ENCODE results near the gene SUMO3. TPM values are rescaled to one million over a fixed set of nuclear protein-coding genes. Genes with fewer than 3 reads are reported as not detected.

The SUMO3 gene
- 10 to 100 TPM; 66.8 to 80.7 TPM for total RNA-seq
- polyA plus RNA-seq (ENCODE audit: insufficient read length in 2 of 2), result 100 to 1,000 TPM; 144 to 159 TPM
- long read RNA-seq, donor 1, transcript SUMO3-201 (4 exons, 1,807 nt), result major isoform, 88 of 95 reads
- long read RNA-seq, donor 1, partial matches to known transcripts, result 6 of 95 reads
- long read RNA-seq, donor 1, other reads (novel, unspliced or antisense), result 0 of 95 reads
- long read RNA-seq, donor 2, transcript SUMO3-201 (4 exons, 1,807 nt), result major isoform, 33 of 35 reads
- long read RNA-seq, donor 2, partial matches to known transcripts, result 0 of 35 reads
- long read RNA-seq, donor 2, other reads (novel, unspliced or antisense), result 0 of 35 reads
- long read RNA-seq, donor 3, transcript SUMO3-201 (4 exons, 1,807 nt), result major isoform, 49 of 49 reads
- long read RNA-seq, donor 3, partial matches to known transcripts, result 0 of 49 reads
- long read RNA-seq, donor 3, other reads (novel, unspliced or antisense), result 0 of 49 reads
- long read RNA-seq, donor 4, transcript SUMO3-201 (4 exons, 1,807 nt), result major isoform, 77 of 79 reads
- long read RNA-seq, donor 4, partial matches to known transcripts, result 0 of 79 reads
- long read RNA-seq, donor 4, other reads (novel, unspliced or antisense), result 0 of 79 reads

GRCh38 chr21:44817914-44818639 lies at the start of gene SUMO3:
TSS of gene SUMO3 (minus strand) at chr21:44818062. CDS start at chr21:44817968, 94 bp downstream.
- Histone ChIP-seq H3K27me3 (ENCODE audit: control insufficient read depth, insufficient read depth, low read length) (no peaks in the 10 kb centered on the region), H3K4me1 (ENCODE audit: control insufficient read depth, insufficient read depth, low read length) (peaks cover 29% of the 10 kb centered on the region), H3K4me3 (ENCODE audit: low read depth, low read length) (peak within 1 kb of the TSS; percentile 58), H3K27ac (ENCODE audit: low read depth, low read length) (no peak within 1 kb of the TSS), H3K9me3 (ENCODE audit: control insufficient read depth, insufficient read depth, low read length) (peaks cover 6% of the 10 kb centered on the region), H3K36me3 (ENCODE audit: control insufficient read depth, insufficient read depth, low read length) (peaks cover 17% of the 10 kb centered on the region)
- peak in 5 of 6 donors; percentile 53 to 95 (median 70) for DNase-seq (ENCODE audit: low read depth in 4 of 6, low spot score in 6 of 6)
- under 1% methylated on average over 108 of the region's 108 CpGs for WGBS (ENCODE audit: insufficient coverage)

GRCh38 chr21:44867464-44867863 lies 49.6 kb upstream of the SUMO3 start:
- no peak overlapping the region for H3K4me3 ChIP-seq (ENCODE audit: low read depth, low read length)
- H3K36me3 ChIP-seq (ENCODE audit: control insufficient read depth, insufficient read depth, low read length), result peaks cover 33% of the 10 kb centered on the region
- peaks cover 50% of the 10 kb centered on the region for H3K4me1 ChIP-seq (ENCODE audit: control insufficient read depth, insufficient read depth, low read length)
- DNase-seq (ENCODE audit: low read depth in 4 of 6, low spot score in 6 of 6), result no peak
- H3K27me3 ChIP-seq (ENCODE audit: control insufficient read depth, insufficient read depth, low read length), result no peaks in the 10 kb centered on the region
- H3K27ac ChIP-seq (ENCODE audit: low read depth, low read length), result no peak overlapping the region
- H3K9me3 ChIP-seq (ENCODE audit: control insufficient read depth, insufficient read depth, low read length), result no peaks in the 10 kb centered on the region
- WGBS (ENCODE audit: insufficient coverage), result 87% methylated on average over 8 of the region's 15 CpGs

DNA sequence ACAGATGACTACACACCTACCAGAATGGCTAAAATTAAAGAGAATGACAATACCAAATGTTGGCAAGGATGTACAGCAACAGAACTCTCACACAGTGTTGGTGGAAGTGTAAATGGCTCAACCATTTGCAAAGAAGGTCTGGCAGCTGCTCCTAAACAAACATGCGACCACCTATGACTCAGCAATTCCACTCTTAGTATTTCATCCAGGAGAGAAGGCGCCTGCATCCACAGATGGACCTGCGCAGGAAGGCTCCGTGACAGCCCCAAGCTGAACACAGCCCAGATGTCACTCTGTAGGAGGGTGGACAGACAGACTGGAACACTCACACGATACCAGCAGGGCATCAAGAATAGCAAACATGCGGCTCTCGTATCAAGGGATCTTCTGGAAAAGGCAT lies 48.9 kb upstream of the SUMO3 start:
- 44% methylated on average over 2 of the region's 7 CpGs for WGBS (ENCODE audit: insufficient coverage)
- Histone ChIP-seq H3K4me3 (ENCODE audit: low read depth, low read length) (no peak overlapping the region), H3K36me3 (ENCODE audit: control insufficient read depth, insufficient read depth, low read length) (peaks cover 39% of the 10 kb centered on the region), H3K27ac (ENCODE audit: low read depth, low read length) (no peak overlapping the region), H3K9me3 (ENCODE audit: control insufficient read depth, insufficient read depth, low read length) (no peaks in the 10 kb centered on the region), H3K4me1 (ENCODE audit: control insufficient read depth, insufficient read depth, low read length) (peaks cover 45% of the 10 kb centered on the region), H3K27me3 (ENCODE audit: control insufficient read depth, insufficient read depth, low read length) (no peaks in the 10 kb centered on the region)
- DNase-seq (ENCODE audit: low read depth in 4 of 6, low spot score in 6 of 6), result peak in 1 of 6 donors; percentile 32

- Histone ChIP-seq H3K4me1 (ENCODE audit: control insufficient read depth, insufficient read depth, low read length) (peaks cover 39% of the 10 kb centered on the region), H3K27ac (ENCODE audit: low read depth, low read length) (no peak overlapping the region)
Measured at GRCh38 chr21:44865561-44866280, 47.9 kb upstream of the SUMO3 start.

GRCh38 chr21:44862869-44863685 lies 45.2 kb upstream of the SUMO3 start:
- H3K9me3 ChIP-seq (ENCODE audit: control insufficient read depth, insufficient read depth, low read length), result no peaks in the 10 kb centered on the region
- H3K27ac ChIP-seq (ENCODE audit: low read depth, low read length), result no peak overlapping the region
- no peak overlapping the region for H3K4me3 ChIP-seq (ENCODE audit: low read depth, low read length)
- no peaks in the 10 kb centered on the region for H3K27me3 ChIP-seq (ENCODE audit: control insufficient read depth, insufficient read depth, low read length)
- 93% methylated on average over 22 of the region's 25 CpGs for WGBS (ENCODE audit: insufficient coverage)
- H3K36me3 ChIP-seq (ENCODE audit: control insufficient read depth, insufficient read depth, low read length), result peaks cover 74% of the 10 kb centered on the region
- peaks cover 17% of the 10 kb centered on the region for H3K4me1 ChIP-seq (ENCODE audit: control insufficient read depth, insufficient read depth, low read length)
- DNase-seq (ENCODE audit: low read depth in 4 of 6, low spot score in 6 of 6), result no peak

More at GRCh38 chr21:44865561-44866280, 47.9 kb upstream of the SUMO3 start:
- Histone ChIP-seq H3K9me3 (ENCODE audit: control insufficient read depth, insufficient read depth, low read length) (no peaks in the 10 kb centered on the region), H3K36me3 (ENCODE audit: control insufficient read depth, insufficient read depth, low read length) (peaks cover 50% of the 10 kb centered on the region), H3K4me3 (ENCODE audit: low read depth, low read length) (no peak overlapping the region), H3K27me3 (ENCODE audit: control insufficient read depth, insufficient read depth, low read length) (no peaks in the 10 kb centered on the region)
- WGBS (ENCODE audit: insufficient coverage), result 72% methylated on average over 9 of the region's 12 CpGs
- DNase-seq (ENCODE audit: low read depth in 4 of 6, low spot score in 6 of 6), result no peak

DNA sequence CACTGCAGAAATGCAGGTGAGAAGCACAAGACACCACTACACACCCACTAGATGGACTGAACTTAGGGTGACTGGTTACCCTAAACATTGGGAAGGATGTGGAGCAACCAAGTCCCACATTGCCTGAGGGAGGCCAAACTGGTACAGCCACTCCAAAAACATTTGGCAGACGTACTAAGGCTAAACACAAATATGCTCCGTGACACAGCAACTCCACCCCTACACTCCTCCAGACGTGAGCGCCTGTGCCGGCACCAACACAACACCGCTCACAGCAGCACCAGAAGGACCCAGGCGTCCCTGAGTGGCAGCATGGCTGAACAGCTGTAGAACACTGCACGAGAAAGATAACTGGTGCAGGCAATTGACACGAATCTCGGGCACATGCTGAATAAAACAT lies 40.9 kb upstream of the SUMO3 start:
- H3K4me3 ChIP-seq (ENCODE audit: low read depth, low read length), result no peak overlapping the region
- WGBS (ENCODE audit: insufficient coverage), result 93% methylated on average over 10 of the region's 10 CpGs
- H3K4me1 ChIP-seq (ENCODE audit: control insufficient read depth, insufficient read depth, low read length), result peaks cover 4% of the 10 kb centered on the region

DNA sequence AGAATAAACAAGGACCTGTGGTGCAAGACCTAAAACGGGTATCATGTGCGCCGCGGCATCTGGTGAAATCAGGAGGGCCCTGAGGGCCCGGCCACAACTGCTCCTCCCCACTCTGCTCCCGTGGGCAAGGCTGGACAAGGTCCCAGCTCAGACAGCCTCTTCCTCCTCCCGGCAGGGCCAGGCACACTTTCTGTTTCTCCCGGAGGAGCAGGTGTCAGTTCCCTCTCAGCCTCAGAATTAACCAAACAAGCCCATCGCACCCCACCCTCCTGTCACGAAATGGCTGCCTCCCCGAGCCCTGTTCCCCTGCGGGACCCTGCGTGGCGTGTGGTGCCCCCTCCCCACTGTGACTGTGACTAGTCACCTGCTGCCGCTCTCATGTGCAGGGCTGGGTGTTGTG lies 40.4 kb upstream of the SUMO3 start:
- DNase-seq (ENCODE audit: low read depth in 4 of 6, low spot score in 6 of 6), result no peak
- 86% methylated on average over 15 of the region's 15 CpGs for WGBS (ENCODE audit: insufficient coverage)
- Histone ChIP-seq H3K9me3 (ENCODE audit: control insufficient read depth, insufficient read depth, low read length) (no peaks in the 10 kb centered on the region), H3K27me3 (ENCODE audit: control insufficient read depth, insufficient read depth, low read length) (no peaks in the 10 kb centered on the region), H3K36me3 (ENCODE audit: control insufficient read depth, insufficient read depth, low read length) (peaks cover 90% of the 10 kb centered on the region), H3K4me1 (ENCODE audit: control insufficient read depth, insufficient read depth, low read length) (peaks cover 4% of the 10 kb centered on the region), H3K4me3 (ENCODE audit: low read depth, low read length) (no peak overlapping the region), H3K27ac (ENCODE audit: low read depth, low read length) (no peak overlapping the region)

More for the DNA sequence above, 40.9 kb upstream of the SUMO3 start:
- no peak for DNase-seq (ENCODE audit: low read depth in 4 of 6, low spot score in 6 of 6)
- Histone ChIP-seq H3K36me3 (ENCODE audit: control insufficient read depth, insufficient read depth, low read length) (peaks cover 88% of the 10 kb centered on the region), H3K27ac (ENCODE audit: low read depth, low read length) (no peak overlapping the region), H3K27me3 (ENCODE audit: control insufficient read depth, insufficient read depth, low read length) (no peaks in the 10 kb centered on the region), H3K9me3 (ENCODE audit: control insufficient read depth, insufficient read depth, low read length) (no peaks in the 10 kb centered on the region)

GRCh38 chr21:44857127-44857892 lies 39.4 kb upstream of the SUMO3 start:
- WGBS (ENCODE audit: insufficient coverage), result 94% methylated on average over 4 of the region's 16 CpGs
- Histone ChIP-seq H3K27me3 (ENCODE audit: control insufficient read depth, insufficient read depth, low read length) (no peaks in the 10 kb centered on the region), H3K9me3 (ENCODE audit: control insufficient read depth, insufficient read depth, low read length) (no peaks in the 10 kb centered on the region), H3K4me1 (ENCODE audit: control insufficient read depth, insufficient read depth, low read length) (peaks cover 4% of the 10 kb centered on the region), H3K4me3 (ENCODE audit: low read depth, low read length) (no peak overlapping the region), H3K27ac (ENCODE audit: low read depth, low read length) (no peak overlapping the region), H3K36me3 (ENCODE audit: control insufficient read depth, insufficient read depth, low read length) (peaks cover 90% of the 10 kb centered on the region)
- DNase-seq (ENCODE audit: low read depth in 4 of 6, low spot score in 6 of 6), result no peak
